HG02642 (cell line): ENCODE results near the gene SCNN1A.

Experiments
- ATAC-seq: cut with Tn5 transposase; IDR thresholded peaks from one replicate; pipeline ENCODE4 v1.9.1; 2021; ENCODE audit warnings: mild to moderate bottlenecking; ENCODE audit not compliant: unreplicated experiment, poor library complexity

SCNN1A gene

DNA sequence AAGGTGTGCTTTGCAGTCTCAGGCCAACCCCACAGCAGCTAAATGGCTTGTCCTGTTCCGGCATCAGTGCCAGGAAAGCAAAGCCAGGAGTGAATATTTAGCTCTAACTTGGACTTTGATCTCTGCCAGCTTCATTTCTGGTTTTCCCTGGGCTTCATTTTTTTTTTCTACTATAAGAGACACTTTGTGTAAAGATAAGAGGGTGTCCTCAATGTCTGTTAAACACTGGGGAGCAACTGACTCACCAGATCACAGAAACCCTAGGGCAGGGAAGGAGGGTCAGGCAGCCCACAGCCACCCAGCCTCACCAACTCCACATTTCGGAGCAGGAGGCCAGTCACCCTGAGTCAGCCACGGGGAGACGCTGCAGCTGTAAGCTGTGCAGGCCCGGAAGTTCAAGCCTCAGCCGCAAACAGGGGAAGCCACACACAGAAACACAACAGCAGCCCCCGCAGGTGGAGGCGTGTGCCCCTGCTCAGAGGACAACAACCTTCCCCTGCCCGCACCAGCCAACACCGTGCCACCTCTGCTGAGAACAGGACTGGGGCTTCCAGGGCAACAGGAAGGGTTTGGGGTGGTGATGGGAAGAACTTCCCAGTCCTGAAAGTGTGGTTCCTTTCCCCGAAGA lies 39.8 kb downstream of the SCNN1A start:
- ATAC-seq = peak; percentile 70

DNA sequence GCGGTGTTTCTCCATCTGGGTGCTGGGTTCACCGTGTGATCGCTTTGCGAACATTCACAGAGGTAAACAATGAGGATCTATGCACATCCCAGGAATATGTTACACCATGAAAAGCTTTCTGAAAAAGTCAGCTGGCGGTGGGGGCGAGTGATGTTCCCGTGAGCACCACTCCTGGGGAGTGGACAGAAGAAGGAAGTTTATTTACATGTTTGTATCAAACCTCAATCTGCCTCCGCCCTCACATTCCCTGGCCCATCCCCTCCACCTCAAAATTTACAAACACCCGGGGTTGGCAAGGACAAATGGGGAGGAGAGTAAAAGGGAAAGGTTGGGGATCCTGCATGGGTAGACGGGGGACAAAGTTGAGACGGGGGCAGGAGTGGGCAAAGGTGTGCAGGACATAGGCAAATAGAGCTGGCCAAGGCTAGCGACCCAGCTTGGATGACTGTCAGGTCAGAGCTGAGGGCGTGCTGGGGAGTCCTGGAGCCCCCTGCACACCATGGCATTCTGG lies 40.4 kb downstream of the SCNN1A start:
- ATAC-seq = no peak

- ATAC-seq = no peak
Measured at GRCh38 chr12:6334359-6334758, 41.0 kb downstream of the SCNN1A start.

DNA sequence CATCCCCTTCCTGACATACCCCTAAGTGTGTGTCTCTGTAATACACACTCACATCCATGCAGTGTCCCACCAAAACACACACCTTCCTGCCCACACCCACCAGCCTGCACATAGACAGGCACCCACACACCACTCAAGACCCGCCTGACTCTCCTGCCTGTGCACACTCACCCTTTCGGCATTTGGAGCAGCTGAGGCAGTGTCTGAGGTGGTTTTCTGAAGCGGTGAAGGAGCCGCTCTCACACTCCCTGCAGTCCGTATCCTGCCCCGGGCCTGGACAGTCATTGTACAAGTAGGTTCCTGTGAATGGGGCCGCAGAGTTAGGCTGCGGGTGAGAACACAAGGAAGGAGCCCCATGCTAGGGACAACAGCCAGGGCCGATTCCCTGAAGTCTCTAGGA lies 41.8 kb downstream of the SCNN1A start:
- no peak for ATAC-seq

DNA sequence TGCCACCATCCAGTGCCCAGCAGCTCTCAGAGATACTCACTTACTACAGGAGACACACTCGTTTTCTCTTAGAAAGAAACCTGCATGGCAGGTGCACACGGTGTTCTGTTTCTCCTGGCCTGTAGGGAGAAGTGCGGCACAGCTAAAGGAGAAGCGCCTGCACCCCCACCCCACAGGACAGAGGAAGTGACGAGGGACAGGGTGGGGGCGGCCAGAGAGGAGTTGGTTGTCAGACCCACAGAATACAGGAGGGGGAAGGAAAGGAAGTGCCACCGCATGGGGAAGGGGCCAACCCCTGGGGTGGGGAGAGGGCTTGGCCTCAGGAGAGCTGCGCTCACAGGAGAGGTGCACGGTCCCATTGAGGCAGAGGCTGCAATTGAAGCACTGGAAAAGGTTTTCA lies 42.3 kb downstream of the SCNN1A start:
- ATAC-seq = no peak

DNA sequence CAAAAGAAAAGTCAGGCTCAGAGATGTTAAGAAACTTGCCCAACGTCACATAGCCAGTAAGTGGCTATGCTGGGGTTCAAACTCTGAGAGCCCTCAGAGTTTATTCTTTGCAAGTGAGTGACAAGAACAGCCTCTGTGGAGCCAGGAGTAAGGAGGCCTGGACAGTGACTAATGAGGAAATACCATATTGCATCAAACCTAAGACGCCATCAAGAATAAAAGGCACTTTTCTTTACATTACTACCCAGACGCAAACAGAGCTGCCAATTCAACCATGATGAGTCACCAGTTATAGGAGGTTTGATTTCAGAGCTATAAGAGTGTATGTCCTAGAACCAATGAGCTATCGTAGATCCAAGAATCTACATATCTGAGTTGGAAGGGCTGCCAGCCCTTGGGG lies 42.9 kb downstream of the SCNN1A start:
- ATAC-seq = no peak

- ATAC-seq = no peak
Measured at GRCh38 chr12:6330999-6331714, 44.2 kb downstream of the SCNN1A start.

GRCh38 chr12:6330192-6330591 lies 45.2 kb downstream of the SCNN1A start:
- ATAC-seq = no peak

DNA sequence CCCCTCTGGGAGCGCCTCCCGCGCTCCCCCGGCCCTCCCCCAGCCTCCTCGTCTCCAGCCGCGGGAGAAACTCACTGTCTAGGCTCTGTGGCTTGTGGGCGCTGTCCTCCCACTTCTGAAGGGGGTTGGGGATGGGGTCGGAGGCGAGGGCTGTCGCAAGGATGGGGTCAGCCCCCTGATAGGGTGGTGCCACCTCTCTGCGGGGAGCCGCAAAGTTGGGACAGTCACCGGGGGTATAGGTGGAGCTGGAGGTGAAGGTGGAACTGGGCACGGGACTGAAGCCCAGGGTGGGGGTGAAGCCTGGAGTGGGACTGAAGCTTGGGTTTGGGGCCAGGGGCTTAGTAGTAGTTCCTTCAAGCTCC lies 45.7 kb downstream of the SCNN1A start:
- no peak for ATAC-seq

DNA sequence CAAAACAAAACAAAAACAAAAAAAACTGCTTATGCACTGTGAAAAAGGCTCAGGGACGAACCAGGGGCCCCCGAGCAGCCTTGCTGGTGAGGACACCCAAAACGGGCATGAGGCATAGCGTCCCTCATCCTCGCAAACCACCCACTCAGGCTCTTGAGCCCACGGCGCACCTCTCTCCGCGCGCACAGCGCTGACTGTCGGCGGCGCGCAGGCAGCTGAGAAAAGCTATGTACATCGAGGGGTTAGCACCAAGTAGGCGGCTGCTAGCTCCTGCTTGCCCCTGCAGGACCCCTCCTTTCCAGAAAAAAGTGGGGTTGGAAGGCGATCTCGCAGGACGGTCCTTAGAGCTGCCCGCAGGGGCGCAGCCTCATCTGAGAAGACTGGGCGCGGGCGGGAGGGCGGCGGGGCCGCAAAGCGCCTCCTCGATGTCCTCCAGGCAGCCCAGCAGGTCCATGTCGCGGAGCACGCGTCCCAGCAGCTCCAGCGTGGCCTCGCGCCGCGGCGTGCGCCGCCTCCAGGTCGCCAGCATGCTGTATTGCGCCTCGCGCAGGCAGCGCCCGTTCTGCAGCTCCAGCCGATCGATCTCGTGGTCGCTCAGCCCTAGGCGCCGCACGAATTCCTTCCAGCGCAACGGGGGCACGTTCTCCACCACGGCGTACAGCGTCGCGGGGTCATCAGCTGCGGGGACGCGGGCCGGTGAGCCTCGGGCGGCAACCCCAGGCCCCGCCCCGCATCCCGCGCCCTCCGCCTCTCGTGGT lies 46.2 kb downstream of the SCNN1A start:
- no peak for ATAC-seq

DNA sequence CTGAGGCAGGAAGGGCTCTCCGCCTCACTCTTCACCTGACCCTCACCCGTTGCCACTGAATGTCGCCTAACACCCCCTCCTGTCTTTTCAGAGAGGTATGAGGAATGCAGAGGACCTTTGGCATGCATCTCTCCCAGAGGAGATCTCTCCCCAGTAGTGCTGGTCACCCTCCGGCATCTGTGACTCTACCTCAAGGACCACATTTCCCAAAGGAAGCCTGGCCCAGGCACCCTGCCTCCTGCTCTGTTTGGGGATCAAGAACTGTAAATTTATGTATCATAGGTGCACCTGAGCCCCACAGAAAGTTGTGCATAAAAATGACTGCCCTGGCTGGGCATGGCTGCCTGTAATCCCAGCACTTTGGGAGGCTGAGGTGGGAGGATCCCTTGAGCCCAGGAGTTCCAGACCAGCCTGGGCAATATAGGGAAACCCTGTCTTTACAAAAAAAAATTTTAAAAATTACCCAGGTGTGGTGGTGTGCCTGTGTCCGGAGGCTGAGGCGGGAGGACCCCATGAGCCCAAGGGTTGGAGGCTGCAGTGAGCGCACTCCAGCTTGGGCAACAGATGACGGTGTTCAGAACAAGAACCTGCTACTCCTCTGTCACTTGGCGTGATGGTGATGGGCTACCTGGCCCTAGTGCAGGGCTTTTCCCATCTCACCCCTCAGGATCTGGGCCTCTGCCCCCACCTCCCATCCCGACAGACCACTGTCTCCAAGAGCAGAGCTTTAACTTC lies 47.2 kb downstream of the SCNN1A start:
- no peak for ATAC-seq

DNA sequence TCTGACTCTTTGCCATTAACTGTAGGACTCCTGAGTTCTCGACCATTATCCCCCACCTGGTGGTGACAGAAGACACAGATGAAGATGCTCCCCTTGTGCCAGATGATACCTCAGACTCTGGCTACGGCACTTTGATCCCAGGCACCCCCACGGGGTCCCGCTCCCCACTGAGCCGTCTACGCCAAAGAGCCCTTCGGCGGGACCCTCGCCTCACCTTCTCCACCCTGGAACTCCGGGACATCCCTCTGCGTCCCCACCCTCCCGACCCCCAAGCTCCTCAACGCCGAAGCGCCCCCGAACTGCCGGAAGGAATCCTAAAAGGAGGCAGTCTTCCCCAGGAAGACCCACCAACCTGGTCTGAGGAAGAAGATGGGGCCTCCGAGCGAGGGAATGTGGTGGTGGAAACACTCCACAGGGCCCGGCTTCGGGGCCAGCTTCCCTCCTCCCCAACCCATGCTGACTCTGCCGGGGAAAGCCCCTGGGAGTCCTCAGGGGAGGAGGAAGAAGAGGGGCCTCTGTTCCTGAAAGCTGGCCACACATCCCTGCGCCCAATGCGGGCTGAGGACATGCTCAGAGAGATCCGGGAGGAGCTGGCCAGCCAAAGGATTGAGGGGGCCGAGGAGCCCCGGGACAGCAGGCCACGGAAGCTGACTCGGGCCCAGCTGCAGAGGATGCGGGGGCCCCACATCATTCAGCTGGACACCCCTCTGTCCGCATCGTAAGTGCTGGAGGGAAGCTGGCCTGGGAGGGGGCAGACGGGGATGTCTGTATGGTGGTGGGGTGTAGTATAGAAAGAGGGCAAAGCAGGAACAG lies 47.9 kb downstream of the SCNN1A start:
- no peak for ATAC-seq

DNA sequence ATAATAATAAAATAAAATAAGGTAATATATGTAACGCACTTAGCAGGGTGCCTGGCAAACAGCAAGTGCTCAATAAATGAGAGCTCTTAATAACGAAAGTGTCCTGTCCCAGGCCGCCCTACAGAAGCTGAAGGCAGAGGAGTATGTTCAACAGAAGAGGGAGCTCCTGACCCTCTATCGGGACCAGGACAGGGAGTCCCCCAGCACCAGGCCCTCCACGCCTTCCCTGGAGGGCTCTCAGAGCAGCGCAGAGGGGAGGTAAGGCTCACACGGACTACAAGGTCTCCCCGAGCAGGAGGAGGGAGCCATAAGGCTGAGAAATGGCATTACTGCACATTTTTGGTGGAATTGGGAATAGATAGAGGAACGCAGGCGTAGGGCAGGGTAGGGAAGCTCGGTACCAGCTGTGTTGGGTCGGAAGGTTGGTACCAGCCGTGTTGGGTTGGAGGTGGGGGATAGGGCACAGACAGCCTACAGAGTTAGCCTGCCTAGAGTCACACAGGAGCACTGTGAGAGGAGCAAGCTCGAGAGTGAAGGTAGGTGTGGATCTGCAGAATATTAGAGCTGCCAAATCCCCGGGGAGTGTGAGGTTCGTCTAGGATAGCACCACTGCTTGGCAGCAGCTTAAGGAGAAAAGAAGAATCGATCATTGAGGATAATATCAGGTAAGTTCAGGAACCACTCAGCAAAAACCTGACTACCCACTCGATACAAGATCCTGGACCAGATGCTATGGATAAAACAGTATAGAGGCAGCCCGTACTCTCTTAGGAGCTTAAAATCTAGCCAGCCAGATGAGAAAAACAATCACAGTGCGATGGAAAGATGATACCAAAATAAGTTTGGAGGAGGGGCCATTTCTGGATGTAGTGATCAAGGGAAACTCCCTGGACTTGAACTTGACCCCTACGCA lies 48.8 kb downstream of the SCNN1A start:
- no peak for ATAC-seq

GRCh38 chr12:6324936-6325750 lies 50.2 kb downstream of the SCNN1A start:
- ATAC-seq = no peak

DNA sequence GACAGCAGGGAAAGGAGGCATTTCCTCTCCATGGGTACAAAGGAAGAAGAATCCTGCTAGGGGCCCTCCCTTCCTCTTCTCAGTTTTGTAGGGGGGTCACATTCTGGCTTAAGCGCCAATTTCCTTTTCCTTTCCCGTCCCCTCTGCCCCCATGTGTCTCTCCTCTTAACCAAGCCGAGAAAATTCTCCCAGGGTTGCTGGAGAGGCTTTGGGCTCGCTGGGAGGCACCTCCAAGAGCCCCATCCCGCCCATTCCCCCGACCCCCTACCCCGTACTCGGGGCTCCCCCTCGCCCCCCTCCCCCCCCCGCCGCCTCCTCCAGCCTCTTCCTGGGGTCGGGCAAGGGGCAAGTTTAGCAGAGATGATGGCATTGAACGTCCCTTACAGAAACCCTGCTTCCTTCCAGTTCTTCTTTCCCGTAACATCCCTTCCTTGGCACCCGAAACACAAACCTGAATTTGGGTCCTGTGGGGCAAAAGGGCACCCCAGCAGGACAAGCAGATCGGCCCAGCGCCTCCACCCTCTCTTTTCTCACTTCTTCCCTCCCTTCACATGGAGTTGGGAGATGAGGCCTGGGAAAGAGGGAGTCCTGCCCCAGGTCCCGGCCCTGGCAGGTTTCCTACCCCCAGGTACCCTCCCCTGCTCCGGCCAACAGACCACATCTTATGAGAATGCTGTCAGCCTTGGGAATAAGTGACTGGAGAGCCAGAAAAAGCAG lies 51.2 kb downstream of the SCNN1A start:
- ATAC-seq = no peak

GRCh38 chr12:6323340-6323994 lies 51.9 kb downstream of the SCNN1A start:
- no peak for ATAC-seq

GRCh38 chr12:6322969-6323339 lies 52.4 kb downstream of the SCNN1A start:
- ATAC-seq = no peak
